GM10266 (cell line): Measurements from ENCODE around the gene CENPL.

Experiments
- DNase-seq: peaks from one replicate; pipeline ENCODE4 v3.0.0; 2012; ENCODE audit errors: extremely low spot score
- TF ChIP-seq, protein P1 (sequence below): IDR thresholded peaks from 2 replicates; pipeline ENCODE4 v1.5.1; 2012; ENCODE audit warnings: mild to moderate bottlenecking, low read depth; ENCODE audit not compliant: control insufficient read depth, insufficient read depth; ENCODE audit errors: missing control alignments

The CENPL gene

DNA sequence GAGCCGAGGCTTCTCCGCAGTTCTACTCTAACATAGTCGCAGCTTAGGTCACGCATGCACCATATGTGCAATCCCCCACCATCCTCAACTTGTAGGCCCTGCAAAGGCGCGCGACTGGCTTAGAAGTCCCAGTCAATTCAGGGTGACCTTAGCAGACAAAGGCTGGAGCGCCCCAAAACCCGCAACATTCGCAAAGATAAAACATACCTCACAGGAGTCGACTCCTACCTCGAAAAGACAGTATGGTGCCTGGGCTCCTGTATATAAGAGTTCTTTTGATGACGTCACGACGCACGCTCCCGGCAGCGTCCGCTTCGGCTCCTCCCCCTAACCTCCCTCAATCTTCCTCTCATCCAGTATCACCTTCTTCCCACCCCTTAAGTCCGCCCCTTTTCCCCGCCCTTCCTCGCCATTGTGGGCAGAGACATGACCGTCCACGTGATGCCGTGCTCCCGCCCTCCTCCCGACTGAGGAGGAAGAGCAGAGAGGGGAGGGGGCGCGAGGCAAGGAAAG is 43.1 kb upstream of the CENPL start, which contains the start of gene GAS5:
TSS of gene GAS5 (minus strand) at position 237 of the 513 bp plus-strand sequence.
- DNase-seq, result peak; percentile 93
- TF ChIP-seq, protein P1, sequence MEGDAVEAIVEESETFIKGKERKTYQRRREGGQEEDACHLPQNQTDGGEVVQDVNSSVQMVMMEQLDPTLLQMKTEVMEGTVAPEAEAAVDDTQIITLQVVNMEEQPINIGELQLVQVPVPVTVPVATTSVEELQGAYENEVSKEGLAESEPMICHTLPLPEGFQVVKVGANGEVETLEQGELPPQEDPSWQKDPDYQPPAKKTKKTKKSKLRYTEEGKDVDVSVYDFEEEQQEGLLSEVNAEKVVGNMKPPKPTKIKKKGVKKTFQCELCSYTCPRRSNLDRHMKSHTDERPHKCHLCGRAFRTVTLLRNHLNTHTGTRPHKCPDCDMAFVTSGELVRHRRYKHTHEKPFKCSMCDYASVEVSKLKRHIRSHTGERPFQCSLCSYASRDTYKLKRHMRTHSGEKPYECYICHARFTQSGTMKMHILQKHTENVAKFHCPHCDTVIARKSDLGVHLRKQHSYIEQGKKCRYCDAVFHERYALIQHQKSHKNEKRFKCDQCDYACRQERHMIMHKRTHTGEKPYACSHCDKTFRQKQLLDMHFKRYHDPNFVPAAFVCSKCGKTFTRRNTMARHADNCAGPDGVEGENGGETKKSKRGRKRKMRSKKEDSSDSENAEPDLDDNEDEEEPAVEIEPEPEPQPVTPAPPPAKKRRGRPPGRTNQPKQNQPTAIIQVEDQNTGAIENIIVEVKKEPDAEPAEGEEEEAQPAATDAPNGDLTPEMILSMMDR, result no peak

DNA sequence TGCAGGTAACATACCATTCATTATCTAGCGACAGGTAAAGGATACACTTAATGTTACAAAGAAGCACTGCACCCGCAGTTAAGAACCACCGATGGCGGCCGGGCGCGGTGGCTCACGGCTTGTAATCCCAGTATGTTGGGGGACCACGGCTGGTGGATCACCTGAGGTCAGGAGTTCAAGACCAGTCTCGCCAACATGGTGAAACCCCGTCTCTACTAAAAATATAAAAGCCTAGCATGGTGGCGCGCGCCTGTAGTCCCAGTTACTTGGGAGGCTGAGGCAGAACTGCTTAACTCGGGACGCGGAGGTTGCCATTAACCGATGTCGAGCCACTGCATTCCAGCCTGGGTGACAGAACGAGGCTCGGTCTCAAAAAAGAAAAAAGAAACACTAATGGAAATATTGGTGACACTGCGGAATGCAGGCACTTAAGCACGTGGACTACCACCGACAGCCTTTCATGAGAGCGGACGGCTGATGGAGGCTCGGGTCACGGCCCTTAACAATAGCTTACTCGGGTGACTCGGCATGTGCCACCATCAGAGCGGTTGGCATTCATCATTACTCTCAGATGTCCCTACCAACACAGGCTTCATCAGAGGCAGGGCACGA is 42.6 kb upstream of the CENPL start:
- no peak for DNase-seq
- TF ChIP-seq, protein P1, result no peak

DNA sequence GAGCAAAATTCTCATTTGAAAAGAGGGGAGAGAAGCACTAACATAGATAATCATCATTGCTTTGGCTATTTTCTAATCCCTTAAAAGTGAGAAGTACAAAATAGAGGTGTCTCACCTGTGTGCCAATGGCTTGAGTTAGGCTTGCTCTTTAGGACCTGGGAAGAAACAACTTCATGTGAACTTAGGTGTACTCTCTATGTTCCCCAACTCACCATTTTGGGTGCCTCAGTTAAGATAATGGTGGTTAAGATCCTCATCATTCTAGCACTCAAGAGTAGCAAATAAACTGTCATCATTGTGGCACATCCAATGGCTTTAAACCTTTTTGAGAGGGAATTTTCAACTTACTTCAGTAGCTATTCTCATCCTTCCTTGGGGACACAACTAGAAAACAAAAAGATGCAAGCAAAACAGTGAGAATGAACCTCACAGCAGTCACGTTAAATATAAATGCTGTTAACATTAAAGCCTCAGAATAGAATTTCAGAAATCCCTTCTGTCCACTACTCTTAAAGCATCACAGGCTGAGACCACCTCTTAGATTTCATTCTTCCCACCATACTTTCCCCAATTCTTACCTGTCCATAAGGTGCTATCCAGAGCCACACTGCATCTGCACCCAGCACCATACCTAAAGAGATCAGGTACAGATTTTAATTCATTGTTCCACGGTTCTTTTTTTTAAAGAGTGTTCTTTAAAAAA is 41.9 kb upstream of the CENPL start:
- TF ChIP-seq, protein P1, result no peak
- no peak for DNase-seq

DNA sequence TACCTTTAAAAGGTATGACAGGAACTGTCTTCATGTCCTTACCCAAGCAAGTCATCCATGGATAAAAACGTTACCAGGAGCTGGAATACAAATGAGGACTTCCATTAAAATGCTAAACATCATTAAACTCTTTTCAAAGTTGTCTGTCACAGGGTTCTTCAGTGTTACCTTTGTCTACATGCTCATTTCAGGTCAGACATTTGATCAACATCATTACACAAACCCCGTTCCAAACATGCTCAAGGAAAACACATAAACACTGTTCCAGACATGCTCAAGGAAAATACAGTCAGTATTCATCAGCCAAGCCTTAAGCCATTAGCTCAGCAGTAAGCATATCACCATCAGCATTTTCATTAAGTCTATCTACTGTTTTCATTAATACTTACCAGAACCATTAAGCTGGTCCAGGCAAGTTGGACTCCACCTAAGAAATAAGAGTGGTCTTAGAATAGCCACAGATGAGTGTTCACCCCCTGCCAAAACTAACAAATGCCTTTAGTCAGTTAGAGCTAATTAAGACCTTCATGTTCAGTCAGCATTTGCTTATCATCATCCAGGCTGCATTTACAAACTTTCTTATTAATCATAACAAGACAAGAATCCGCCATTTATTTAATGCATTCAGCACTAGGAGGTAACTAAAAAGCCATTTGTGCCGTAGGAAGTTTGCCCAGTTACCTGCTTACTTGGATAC is 40.9 kb upstream of the CENPL start:
- TF ChIP-seq, protein P1, result no peak

DNA sequence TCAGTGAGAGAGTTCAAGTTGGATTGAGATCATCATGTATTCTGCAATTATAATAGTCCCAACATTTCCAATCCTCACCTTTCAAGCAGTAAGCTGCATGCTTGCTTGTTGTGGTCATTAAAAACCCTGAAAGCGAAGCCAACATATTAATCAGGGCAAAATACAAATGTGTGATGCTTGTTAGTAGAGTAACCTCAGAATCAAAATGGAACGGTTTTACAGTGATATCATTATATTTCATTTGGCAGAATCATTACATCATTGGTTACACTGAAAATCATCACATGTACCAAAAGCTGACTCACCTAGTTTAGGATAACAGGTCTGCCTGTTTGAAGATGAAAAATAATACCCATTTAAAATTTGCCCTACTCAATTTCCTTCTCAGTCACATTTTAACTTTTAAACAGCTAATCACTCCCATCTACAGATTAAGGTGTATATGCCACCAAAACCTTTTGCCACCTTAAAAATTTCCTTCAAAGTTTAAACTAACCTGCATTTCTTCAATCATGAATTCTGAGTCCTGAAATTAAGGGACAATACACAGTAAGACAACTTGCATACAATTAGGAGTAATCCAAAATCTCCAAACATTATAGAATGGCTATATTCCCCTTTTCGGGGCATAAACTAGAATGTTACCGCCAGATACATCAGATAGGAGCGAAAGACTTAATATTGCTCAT is 39.6 kb upstream of the CENPL start:
- TF ChIP-seq, protein P1, result no peak
- DNase-seq, result no peak

More for the DNA sequence above, 40.9 kb upstream of the CENPL start:
- DNase-seq, result no peak

DNA sequence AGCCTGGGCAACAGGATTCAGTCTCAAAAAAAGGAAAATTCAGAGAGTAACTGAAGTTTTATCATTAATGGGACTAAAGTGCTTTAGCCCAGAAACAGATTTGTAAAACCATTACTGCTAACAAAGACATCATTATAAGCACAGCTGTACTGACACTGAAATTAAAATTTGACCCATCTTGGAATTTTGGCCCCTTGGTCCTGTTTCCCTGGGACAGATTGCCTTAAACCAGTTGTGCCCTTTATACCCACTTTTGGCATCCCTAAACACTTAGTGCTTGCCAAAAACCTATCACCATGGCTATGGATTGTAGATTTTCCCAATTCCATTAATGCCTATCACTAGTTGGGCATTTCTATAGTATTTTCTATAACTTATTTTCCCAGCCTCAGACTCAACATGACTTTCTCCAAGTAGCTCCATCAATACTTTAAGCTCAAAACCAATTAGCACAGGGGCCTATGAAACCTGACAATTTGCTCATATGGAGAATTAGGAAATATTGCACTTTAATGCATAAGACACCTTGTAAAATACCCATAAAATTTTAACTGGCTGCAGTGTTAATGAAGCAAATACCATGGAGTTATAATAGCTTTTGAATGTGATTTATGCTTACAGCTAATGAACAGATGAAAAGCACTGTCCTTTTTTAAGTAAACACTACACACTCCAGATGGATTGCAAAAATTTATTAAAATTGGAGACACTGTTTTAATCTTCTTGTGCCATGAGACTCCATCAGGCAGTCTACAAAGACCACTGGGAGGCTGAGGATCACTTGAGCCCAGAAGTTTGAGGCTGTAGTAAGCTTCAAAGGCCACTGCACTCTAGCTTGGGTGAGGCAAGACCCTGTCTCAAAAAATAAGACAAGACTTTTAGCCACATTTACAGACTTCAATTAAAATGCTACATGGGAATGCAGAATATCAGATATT is 38.8 kb upstream of the CENPL start:
- TF ChIP-seq, protein P1, result no peak
- no peak for DNase-seq
